HG03571 (cell line): Measurements from ENCODE around the gene TBC1D22A.

ENCODE experiments used
- ATAC-seq: cut with Tn5 transposase; IDR thresholded peaks from one replicate; pipeline ENCODE4 v1.9.1; 2021; ENCODE audit not compliant: unreplicated experiment

Gene TBC1D22A

DNA sequence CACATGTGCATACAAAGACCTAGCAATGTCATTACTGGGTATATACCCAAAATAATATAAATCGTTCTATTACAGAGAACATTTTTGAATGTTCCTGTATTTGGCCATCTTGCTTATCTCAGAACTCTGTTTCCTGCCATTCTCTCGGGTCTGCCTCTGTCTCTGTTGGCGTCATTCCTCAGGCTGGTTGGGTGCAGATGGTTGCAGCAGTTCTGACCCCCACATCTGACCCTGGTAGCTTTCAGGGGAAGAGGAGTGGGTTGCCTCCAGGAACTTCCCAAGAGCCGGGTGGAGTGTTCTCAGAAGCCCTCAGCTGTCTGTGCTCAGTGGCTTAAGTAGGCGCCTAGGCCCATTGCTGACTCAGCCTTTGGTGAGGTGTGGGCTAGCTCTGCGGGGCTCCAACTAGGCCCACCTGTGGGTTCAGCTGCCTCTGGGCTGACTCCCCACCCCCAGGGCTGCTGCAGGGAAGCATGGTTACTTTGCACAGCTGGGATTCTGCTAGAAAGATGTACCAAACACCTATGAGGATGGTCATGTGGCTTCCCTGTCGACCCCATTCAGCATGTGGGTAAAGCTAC, 114.0 kb downstream of the TBC1D22A start:
- no peak for ATAC-seq

GRCh38 chr22:46878191-46878948, 115.9 kb downstream of the TBC1D22A start:
- ATAC-seq = no peak

- ATAC-seq = no peak
Observed at GRCh38 chr22:46879083-46879482, 116.6 kb downstream of the TBC1D22A start.

- ATAC-seq = no peak
Observed at GRCh38 chr22:46881373-46882118, 119.1 kb downstream of the TBC1D22A start.

GRCh38 chr22:46883092-46883910, 120.9 kb downstream of the TBC1D22A start:
- ATAC-seq = no peak

DNA sequence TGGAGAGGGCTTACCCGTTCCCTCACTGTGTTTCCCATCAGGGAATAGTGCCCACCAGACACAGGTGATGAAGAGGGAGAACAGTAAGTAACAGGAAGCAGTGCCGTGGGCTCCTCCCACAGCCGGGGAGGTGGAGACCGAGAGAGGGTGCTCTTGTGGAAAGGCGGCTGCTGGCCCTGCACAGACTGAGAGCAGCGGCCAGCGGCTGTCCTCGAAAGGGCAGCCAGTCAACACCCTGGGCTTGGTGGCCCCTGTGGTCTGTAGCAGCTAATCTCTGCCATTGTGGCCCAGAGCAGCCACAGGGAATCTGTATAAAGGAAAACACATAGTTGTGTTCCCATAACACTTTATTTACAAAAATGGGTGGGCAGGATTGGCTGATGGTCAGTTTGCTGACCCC, 121.9 kb downstream of the TBC1D22A start:
- ATAC-seq = no peak

DNA sequence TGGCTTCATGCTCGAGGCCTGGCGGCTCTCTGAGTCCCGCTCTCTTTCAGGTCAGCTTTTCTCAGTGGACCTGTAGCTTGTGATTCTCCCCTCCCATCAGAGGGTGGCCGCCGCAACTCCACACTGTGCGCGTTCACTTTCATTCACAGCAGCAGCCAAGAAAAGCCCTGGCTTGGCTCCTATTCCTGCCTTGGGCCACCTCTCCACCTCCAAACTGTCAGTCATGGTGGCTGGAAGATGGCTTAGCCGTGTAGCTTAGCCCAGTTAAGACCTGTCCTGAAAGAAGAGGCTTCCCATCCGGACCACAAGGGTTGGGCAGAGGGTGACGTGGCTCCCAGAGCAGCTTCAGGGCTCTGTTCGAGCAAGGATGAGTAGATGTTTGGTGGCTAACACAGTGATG, 125.5 kb downstream of the TBC1D22A start:
- no peak for ATAC-seq

- no peak for ATAC-seq
Observed at GRCh38 chr22:46890819-46891218, 128.4 kb downstream of the TBC1D22A start.

DNA sequence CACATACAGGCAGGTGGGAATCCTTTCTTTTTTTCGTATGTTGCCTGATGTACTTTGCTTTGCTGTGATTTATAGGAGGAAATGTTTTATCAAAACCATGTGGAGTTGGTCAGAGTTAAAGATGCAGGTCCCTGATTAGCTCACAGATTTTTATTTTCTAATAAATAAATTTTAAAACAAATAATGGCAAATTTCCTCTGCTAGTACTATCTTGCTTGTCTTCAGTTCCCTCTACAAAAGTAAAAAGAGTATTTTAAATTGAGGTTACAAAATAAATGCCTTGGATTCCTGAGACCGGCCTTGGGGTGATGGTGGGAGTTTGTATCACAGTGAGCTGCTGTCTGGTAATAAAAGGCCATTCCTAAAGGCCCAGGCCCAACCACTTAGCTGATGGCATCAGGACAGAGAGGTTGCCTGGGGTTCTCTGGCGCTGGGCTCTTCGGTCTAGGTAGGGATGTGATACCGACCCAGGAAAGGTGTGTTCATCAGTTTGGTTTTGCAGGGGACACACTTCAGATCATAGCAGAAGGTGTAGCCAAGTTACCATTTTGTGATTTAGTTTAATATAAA, 129.0 kb downstream of the TBC1D22A start:
- no peak for ATAC-seq

GRCh38 chr22:46892866-46893265, 130.4 kb downstream of the TBC1D22A start:
- no peak for ATAC-seq

DNA sequence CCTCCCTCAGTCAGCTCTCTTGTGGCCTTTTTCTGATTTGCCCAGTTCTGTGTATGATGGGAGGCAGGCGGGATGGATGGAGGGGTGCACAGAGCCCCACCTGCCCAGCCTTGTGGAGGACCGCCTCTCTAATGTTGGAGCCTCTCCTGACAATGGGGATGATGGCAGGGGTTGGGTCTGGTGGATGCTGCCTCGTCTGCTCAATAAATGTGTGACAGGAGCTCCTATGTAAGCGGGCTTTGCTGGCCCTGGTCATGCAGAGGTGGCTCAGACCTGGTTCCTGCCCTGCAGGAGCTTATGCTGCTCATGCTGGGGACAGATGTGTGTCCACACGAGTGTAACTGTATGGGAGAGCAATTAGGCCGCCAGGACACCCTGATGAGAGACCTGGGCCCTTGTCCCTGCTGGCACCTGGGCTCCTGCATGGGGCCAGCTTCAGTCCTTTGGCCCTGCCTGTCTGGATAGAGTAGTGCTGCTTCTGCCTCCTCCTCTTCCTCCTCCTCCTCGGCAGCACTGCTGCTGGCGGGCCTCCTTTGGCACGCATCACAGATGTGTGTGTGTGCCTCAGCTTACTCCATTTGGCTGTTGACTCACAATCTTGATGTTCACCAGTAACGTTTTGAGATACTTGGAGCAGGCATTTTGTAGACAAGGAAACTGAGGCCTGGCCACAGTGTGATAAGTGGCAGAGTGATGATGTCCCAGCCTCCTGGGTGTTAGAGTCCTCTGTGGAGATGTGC, 131.0 kb downstream of the TBC1D22A start:
- no peak for ATAC-seq

- ATAC-seq = no peak
Observed at GRCh38 chr22:46894081-46894671, 131.7 kb downstream of the TBC1D22A start.

DNA sequence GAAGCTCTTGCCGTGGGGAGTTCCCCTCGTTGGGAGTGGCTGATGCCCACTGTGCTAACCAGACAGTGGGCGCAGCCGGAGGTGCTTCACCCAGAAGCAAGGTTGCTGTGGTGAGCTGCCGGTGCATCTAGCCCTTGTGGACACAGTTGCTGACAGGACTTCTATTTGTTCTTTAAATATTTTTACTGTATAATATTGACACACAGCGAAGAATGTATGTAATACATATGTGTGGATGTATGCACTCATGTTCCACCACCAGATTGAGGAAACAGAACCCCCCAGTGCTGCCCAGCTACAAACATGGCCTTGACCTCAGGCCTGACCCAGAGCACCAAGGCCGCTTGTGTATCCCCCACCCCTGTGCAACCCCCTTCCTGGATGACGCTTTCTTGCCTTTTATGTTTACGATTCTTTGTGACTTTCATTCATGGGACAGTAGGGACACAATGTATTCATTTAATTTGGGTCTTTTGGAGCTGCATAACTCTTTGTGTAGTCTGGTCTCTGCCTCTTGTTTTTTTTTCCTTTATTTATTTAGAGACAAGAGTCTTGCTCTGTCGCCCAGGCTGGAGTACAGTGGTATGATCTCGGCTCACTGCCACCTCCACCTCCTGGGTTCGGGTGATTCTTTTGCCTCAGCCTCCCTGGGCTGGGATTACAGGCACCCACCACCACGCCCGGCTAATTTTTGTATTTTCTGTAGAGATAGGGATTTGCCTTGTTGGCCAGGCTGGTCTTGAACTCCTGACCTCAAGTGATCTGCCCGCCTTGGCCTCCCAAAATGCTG, 132.6 kb downstream of the TBC1D22A start:
- ATAC-seq = no peak

GRCh38 chr22:46895753-46896152, 133.3 kb downstream of the TBC1D22A start:
- no peak for ATAC-seq

DNA sequence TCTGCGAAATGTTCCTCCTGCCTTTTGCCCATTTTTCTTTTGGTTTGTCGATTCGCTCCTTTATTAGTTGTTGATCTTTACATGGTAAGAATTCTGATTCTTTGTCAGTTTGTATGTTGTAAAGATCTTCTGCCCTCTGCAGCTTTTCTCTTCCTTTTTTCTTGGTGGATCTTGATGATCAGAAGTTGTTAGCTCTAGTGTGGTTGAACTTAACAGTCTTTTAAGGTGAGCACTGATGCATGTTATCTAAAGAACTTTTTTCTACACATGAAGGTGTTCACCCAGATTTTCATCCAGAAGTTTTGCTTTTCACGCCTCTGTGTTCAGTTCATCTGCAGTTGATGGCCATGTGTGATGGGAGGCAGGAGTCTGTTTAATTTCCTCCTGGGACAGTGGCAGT, 133.7 kb downstream of the TBC1D22A start:
- no peak for ATAC-seq

DNA sequence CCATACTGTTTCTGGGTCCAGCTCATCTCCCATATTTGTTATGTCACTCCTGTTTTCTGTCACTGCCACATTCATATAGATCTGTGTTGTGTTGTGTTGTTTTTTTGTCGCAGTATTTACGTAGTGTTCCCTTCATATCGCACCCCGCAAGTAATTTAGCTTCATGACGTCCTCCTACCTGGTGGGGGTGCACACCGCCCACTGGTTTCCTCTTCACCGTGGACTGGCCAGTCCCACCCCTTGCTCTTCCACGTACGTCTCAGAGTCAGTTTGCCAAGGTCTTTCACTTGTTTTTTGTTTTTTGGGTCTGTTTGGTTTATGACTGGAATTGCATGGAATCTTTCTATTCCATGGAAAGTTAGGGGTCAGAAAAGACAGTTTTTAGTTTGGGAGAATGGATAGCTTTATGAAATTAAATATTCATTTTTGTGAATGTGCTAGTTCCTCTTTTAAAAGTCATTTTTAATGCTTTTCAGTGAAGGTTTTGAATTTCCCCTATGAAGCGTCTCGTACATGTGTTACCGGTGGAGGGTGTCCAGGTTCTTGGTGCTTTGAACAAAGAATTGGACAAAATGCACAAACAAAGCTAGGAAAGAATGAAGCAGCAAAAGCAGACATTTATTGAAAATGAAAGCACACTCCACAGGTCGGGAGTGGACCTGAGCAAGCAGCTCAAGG, 134.3 kb downstream of the TBC1D22A start:
- no peak for ATAC-seq

DNA sequence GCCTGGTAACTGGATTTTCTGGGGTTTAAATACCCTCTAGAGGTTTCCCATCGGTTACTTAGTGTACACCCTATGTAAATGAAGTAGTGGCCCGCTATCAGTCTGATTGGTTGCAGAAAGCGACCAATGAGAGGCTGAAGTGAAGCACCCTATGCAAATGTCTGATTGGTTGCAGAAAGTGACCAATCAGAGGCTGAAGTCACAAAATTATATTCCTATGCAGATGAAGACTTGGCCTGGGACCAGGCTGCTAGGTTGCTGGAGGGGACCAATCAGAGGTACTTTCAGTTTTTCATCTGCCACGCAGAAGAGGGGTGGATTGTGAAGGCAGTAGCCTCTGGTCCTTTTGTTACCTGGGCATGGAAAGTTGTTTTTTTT, 134.8 kb downstream of the TBC1D22A start:
- ATAC-seq = no peak

DNA sequence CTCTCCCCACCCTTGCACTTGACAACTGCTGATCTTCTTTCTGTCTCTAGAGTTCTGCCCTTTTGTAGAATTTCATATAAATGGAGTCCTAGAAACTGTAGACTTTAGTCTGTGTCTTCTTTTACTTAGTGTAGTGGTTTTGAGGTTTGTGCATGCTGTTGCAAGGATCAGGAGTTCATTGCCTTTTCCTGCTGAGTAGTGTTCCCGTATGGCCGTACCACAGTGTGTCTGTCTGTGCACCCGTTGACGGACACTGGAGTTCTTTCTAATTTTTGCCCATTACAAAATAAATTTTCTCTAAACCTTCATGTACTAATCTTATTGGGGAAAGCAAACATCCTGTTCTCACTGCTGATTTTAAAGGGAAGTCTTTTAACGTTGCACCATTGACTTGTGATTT, 138.1 kb downstream of the TBC1D22A start:
- no peak for ATAC-seq

- no peak for ATAC-seq
Observed at GRCh38 chr22:46902436-46902835, 140.0 kb downstream of the TBC1D22A start.
